ENCODE data around the gene TMEM100.
A peak's percentile ranks its signal among the peaks of the same experiment; 100 is the strongest.

Gene TMEM100

GRCh38 chr17:55722742-55723487, at the start of gene TMEM100:
TSS of gene TMEM100 (minus strand) at chr17:55722864. CDS start at chr17:55721070, 1,794 bp downstream.
- peak; percentile 69 for DNase-seq

GRCh38 chr17:55772086-55772485, 49.4 kb upstream of the TMEM100 start:
- DNase-seq: no peak

- no peak for DNase-seq
Measured at GRCh38 chr17:55770196-55770870, 47.7 kb upstream of the TMEM100 start.

- no peak for DNase-seq
Measured at GRCh38 chr17:55769625-55770000, 46.9 kb upstream of the TMEM100 start.

GRCh38 chr17:55768936-55769624, 46.4 kb upstream of the TMEM100 start:
- DNase-seq: no peak

- DNase-seq: no peak
Measured at GRCh38 chr17:55765472-55765871, 42.8 kb upstream of the TMEM100 start.

GRCh38 chr17:55764610-55765009, 41.9 kb upstream of the TMEM100 start:
- no peak for DNase-seq

- no peak for DNase-seq
Measured at GRCh38 chr17:55763856-55764255, 41.2 kb upstream of the TMEM100 start.

- no peak for DNase-seq
Measured at GRCh38 chr17:55762086-55762858, 39.6 kb upstream of the TMEM100 start.

GRCh38 chr17:55760643-55761355, 38.1 kb upstream of the TMEM100 start:
- no peak for DNase-seq

GRCh38 chr17:55758171-55758570, 35.5 kb upstream of the TMEM100 start:
- no peak for DNase-seq

- no peak for DNase-seq
Measured at GRCh38 chr17:55757659-55758058, 35.0 kb upstream of the TMEM100 start.

GRCh38 chr17:55756689-55757088, 34.0 kb upstream of the TMEM100 start:
- DNase-seq: no peak

GRCh38 chr17:55751720-55752250, 29.1 kb upstream of the TMEM100 start:
- DNase-seq: no peak

- peak; percentile 96 for DNase-seq
Measured at GRCh38 chr17:55750750-55751657, 28.3 kb upstream of the TMEM100 start, which contains the start of gene PCTP. TSS of gene PCTP (plus strand) at chr17:55751051. CDS start at chr17:55751104, 53 bp downstream.

- no peak for DNase-seq
Measured at GRCh38 chr17:55749985-55750384, 27.3 kb upstream of the TMEM100 start.

- DNase-seq: no peak
Measured at GRCh38 chr17:55748841-55749240, 26.2 kb upstream of the TMEM100 start.

- no peak for DNase-seq
Measured at GRCh38 chr17:55747209-55747608, 24.5 kb upstream of the TMEM100 start.

GRCh38 chr17:55746466-55746865, 23.8 kb upstream of the TMEM100 start:
- DNase-seq: no peak

- DNase-seq: no peak
Measured at GRCh38 chr17:55745258-55745657, 22.6 kb upstream of the TMEM100 start.

Measured in femur (tissue), 1 donor.